Ramos (cell line): ENCODE results near the gene PACS1.

ENCODE experiments used
- in situ Hi-C: fragments of 300-500 bp; cut with MboI; formaldehyde crosslinking; loops from one replicate; pipeline ENCODE4 v1.14.3; 2022; ENCODE audit warnings: low sequenced_read_pairs; ENCODE audit not compliant: unreplicated experiment

PACS1 gene

DNA sequence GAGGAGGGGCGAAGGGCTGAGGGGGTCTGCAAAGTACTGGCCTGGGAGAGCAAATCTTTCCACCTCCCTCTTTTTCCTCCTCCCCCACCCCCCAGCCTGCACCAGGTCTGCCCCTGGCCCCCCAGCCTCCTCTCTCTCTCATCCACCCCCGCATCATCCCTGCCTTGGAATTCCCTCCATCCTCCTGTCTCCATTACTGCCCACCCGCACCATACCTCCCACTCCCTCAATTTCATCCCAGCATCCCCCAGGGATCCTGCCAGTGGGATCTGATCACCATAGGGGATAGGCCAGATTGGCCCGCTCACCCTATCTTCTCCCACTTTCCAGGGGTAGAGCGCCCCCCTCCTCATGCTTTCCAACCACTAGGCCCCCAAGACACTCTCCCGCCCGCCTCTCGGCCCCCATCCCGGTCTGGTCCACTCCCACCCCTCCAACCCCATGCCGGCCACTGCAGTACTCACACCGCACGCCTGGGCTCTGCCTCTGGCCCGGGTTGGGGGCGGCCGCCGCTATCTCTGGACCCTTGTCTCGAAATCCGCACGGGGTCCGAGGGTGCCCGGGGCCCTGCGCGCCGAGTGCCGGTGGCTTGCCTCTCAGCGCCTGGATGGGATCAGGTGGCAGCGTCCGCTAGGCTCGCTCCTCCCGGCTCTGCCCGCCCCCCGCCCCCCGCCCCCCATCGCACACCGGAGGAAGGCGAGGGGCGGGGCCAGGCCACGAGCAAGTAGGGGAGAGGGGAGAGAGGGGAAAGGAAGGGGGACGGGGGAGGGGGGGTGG is 21.3 kb upstream of the PACS1 start, which contains the start of gene GAL3ST3:
TSS of gene GAL3ST3 (minus strand) at position 615 of the 777 bp plus-strand sequence. CDS start 3,746 bp downstream, outside the sequence.
- in situ Hi-C loops = no loop called here

- in situ Hi-C loops = no loop called here
These were observed 19.4 kb upstream of the PACS1 start for GRCh38 chr11:66050581-66051231.

DNA sequence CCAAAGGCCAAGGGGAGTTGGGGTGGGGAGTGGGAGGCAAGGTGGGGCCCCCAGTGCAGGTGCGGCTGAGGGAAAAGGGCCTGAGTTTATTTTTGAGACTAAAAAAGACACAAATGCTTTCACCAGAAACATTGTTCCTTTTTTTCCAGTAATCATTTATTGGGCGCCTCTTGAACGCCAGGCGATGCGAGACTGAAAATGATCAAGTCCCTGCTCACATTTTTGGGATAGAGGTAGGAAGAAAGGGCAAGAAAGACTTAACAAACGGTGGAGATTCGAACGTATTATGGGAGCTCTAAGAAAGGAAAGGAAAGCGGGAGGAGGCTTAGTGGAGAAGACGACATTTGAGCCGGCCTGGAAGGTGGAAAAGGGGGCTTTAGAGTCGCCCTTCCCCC is 18.7 kb upstream of the PACS1 start:
- in situ Hi-C loops = no loop called here

DNA sequence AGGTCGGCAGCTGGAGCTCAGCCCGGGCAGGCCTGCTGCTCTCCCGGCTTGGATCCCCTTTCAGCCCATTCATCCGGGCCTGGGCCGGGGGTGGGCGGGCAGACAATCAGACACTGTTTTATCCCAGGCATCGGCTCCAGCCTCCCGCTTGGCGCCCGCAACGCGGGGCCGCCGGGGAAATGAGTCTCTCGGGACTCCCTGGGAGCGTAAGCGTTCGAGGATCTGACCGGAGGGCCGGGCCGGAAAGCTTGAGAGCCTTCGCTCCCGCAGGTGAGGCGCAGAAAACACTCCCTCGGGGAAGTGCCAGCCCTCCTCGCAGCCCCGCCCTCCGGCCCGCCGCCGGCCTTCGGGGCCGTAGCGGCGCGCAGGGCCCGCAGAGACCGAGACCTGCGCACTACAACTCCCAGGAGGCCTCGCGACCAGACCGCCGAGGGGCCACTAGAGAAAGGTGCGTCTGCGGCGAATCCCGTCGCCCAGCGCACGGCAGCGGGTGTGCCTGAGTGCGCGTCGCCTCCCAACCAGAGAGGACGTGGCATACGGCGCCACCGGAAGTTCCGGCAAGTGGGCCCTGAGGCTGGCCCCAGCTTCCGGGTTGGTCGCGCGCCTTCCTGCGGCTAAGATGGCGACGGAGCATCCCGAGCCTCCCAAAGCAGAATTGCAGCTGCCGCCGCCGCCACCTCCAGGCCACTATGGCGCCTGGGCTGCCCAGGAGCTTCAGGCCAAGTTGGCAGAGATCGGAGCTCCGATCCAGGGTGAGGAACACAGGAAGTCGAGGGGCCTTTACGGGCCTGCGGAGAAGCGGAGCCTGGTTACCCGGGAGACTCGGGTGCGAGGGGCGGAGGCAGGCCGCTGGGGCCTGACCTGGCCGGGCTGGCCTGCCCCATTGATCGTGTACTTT is 18.1 kb upstream of the PACS1 start, which contains the start of gene SF3B2:
TSS of gene SF3B2 (plus strand) at position 599 of the 898 bp plus-strand sequence. CDS start at position 620, 21 bp downstream.
- in situ Hi-C loops = no loop called here

DNA sequence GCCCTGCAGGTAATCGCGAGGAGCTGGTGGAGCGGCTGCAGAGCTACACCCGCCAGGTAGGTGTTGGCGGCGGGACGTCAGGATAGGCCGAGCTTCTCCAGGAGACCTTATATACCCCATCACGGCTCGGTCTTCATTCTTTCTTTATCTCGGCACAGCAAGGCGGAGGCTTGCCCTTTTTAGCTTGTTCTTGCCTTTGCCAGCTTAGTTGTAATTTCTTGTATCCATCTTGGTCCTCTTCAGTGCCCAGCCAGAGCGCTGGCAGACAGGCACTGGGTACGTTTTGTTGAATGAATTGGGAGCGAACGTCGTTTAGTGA is 17.4 kb upstream of the PACS1 start:
- in situ Hi-C loops = no loop called here

- in situ Hi-C loops = no loop called here
These were observed 15.1 kb upstream of the PACS1 start for GRCh38 chr11:66055021-66055420.

DNA sequence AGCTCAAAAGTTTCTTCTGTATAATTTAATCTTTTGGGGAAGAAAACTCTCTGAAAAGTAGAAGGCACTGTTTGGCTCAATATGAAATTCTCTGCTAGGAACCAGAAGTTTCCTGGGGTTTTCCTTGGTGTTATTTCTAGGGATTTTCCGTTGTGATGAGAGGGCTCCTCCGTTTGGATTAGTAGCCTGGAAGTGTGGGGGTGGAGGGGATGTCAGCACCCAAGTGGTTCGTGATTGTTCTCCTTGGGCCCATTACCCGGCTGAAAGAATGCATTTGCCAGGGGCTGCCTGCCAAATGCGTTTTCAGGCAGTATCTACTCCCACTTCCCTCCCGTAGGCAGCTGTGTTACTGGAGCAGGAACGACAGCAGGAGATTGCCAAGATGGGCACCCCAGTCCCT is 13.6 kb upstream of the PACS1 start:
- in situ Hi-C loops = no loop called here

GRCh38 chr11:66059966-66060680 is 9.9 kb upstream of the PACS1 start:
- in situ Hi-C loops = no loop called here

- in situ Hi-C loops = no loop called here
These were observed 8.8 kb upstream of the PACS1 start for GRCh38 chr11:66061268-66061667.

DNA sequence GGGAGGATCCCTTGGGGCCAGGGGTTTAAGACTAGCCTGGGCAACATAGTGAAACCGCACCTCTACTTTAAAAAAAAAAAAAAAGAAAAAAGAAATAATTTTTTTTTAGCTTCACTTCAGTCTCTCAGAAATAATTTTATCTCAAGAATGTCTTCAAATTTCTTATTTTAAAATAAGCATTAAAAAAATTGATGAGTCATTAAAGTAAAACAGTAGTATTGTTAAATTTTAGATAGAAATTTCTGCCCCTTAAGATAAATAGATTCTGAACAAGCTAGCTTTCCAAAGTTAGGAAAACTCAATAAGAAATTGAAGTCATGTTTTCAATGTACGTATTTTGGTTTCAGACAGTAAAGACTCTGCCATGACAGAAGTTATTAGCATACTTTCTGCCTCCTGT is 7.7 kb upstream of the PACS1 start:
- in situ Hi-C loops = no loop called here

DNA sequence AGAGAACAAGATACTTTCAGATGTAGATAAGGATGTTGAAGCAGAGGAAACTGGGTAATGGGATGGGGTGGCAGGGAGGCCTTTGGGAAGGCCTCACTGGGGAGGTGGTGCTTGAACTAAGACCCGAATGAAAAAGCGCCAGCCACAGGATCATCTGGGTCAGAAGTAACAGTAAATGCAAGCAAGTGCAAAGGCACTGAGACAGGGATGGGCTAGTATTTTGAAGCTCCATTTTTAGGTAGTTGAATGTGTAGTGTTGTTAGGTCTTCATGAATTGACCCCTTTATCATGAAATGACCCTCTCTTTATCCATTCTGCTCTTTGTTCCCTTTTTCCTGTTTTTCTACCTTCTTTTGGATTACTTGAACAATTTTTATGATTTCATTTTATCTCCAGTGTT is 6.2 kb upstream of the PACS1 start:
- in situ Hi-C loops = no loop called here

DNA sequence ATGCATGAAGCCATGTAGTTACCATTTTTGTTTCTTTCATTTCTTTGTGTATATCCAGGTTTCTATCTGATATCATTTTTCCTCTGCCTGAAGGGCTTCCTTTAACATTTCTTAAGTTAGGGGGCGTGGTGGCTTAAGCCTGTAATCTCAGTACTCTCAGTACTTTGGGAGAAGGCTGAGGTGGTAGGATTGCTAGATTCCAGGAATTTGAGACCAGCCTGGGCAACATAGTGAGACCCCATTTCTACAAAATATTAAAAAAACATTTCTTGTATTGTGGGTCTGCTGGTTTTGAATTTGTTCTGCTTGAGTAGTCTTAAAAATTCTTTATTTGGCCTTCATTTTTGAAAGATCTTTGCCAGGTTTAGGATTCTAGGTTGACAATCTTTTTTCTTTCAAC is 5.5 kb upstream of the PACS1 start:
- in situ Hi-C loops = no loop called here

- in situ Hi-C loops = loop anchor here (5.0 kb wide), 1 partner anchor 66 kb away; no protein-coding TSS in a partner anchor
These were observed 3.3 kb upstream of the PACS1 start for GRCh38 chr11:66066751-66067150.

DNA sequence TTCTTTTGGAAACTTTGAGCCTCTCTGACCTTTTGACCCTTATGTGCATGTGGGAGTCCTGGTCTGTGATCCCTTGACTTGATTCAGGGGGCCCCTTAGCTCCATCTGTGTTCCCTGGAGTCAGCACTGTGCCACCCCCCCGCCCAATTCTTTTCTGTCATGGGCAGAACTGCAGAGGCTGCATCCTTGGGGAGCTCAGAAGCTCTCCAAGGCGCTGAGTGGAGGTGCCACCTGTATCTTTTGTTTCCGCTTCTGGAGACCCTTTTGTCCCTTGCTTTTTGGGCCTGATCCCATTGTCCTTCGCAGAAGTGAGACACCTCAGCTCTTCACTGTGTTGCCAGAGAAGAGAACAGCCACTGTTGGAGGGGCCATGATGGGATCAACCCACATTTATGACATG is 2.4 kb upstream of the PACS1 start:
- in situ Hi-C loops = loop anchor here (5.0 kb wide), 1 partner anchor 65 kb away; no protein-coding TSS in a partner anchor

DNA sequence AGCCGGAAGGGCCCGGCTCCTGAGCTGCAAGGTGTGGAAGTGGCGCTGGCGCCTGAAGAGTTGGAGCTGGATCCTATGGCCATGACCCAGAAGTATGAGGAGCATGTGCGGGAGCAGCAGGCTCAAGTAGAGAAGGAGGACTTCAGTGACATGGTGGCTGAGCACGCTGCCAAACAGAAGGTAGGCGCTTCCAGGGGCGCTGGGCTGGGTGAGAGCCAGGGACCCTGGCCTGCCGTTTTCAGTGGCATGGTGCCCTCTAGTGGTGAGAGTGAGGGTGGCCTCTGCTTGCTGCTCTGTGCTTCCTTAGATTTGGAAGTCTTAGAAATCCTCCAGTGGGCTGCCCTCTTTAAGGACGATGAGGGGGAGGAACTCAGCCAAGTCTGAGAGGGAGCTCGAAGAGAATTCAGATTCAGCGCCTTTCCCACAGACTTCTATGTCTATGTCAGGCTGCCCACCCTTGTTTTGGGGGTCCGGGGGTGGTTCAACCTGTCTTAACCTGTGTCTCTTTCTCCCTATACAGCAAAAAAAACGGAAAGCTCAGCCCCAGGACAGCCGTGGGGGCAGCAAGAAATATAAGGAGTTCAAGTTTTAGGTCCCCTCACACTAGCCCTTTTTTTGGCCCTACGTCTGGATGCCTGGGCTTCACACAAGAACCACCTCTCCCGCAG is 1.8 kb upstream of the PACS1 start:
- in situ Hi-C loops = loop anchor here (5.0 kb wide), 1 partner anchor 64 kb away; no protein-coding TSS in a partner anchor

GRCh38 chr11:66068923-66069714 is 953 bp upstream of the PACS1 start:
- in situ Hi-C loops = loop anchor here (5.0 kb wide), 1 partner anchor 63 kb away; no protein-coding TSS in a partner anchor

- in situ Hi-C loops = no loop called here
These were observed 720 bp downstream of the PACS1 start for GRCh38 chr11:66070604-66071380.

- in situ Hi-C loops = no loop called here
These were observed 1.3 kb downstream of the PACS1 start for GRCh38 chr11:66071381-66071801.
